Hepatocyte (in vitro differentiated cells): ENCODE data around the gene C18orf63. TPM values are rescaled to one million over a fixed set of nuclear protein-coding genes. Genes with fewer than 3 reads are reported as not detected.

Source experiments
- DNase-seq: peaks from one replicate; pipeline ENCODE4 v3.0.0-alpha.2; 2016; ENCODE audit warnings: low spot score
- H2AFZ ChIP-seq: fragments of 200-600 bp; sonication (generic); 2 replicates; pipeline ENCODE4 v1.6.0; 2016; ENCODE audit warnings: antibody characterized with exemption, mild to moderate bottlenecking
- H3K27ac ChIP-seq: fragments of 200-600 bp; sonication (generic); 2 replicates; pipeline ENCODE4 v1.5.1; 2016; ENCODE audit warnings: mild to moderate bottlenecking
- H3K27me3 ChIP-seq: fragments of 200-600 bp; sonication (generic); 2 replicates; pipeline ENCODE4 v1.6.1; 2016
- H3K36me3 ChIP-seq: fragments of 200-600 bp; sonication (generic); replicated peaks from 2 replicates; pipeline ENCODE4 v1.5.1; 2016; ENCODE audit warnings: low read depth; ENCODE audit not compliant: insufficient read depth
- H3K4me1 ChIP-seq: fragments of 200-600 bp; sonication (generic); 2 replicates; pipeline ENCODE4 v1.5.1; 2016; ENCODE audit warnings: mild to moderate bottlenecking, moderate library complexity; ENCODE audit not compliant: insufficient read depth
- H3K4me2 ChIP-seq: fragments of 200-600 bp; sonication (generic); 2 replicates; pipeline ENCODE4 v1.6.0; 2016
- H3K4me3 ChIP-seq: fragments of 200-600 bp; sonication (generic); 2 replicates; pipeline ENCODE4 v1.5.1; 2016; ENCODE audit warnings: mild to moderate bottlenecking
- H3K79me2 ChIP-seq: fragments of 200-600 bp; sonication (generic); 2 replicates; pipeline ENCODE4 v1.6.0; 2017; ENCODE audit warnings: mild to moderate bottlenecking
- H3K9me2 ChIP-seq: fragments of 200-600 bp; sonication (generic); replicated peaks from 2 replicates; pipeline ENCODE4 v1.6.0; 2017; ENCODE audit warnings: mild to moderate bottlenecking; ENCODE audit not compliant: insufficient read depth
- H3K9me3 ChIP-seq: fragments of 200-600 bp; sonication (generic); 2 replicates; pipeline ENCODE4 v1.5.1; 2016; ENCODE audit warnings: low read depth, mild to moderate bottlenecking
- H4K20me1 ChIP-seq: fragments of 200-600 bp; sonication (generic); 2 replicates; pipeline ENCODE4 v1.6.0; 2016; ENCODE audit warnings: mild to moderate bottlenecking; ENCODE audit not compliant: insufficient read depth, poor library complexity, severe bottlenecking
- CTCF ChIP-seq: fragments of 200-600 bp; sonication (generic); IDR thresholded peaks from 2 replicates; pipeline ENCODE4 v1.5.1; 2016; ENCODE audit warnings: antibody characterized with exemption, mild to moderate bottlenecking; ENCODE audit not compliant: poor library complexity
- EZH2 ChIP-seq: fragments of 200-600 bp; sonication (generic); IDR thresholded peaks from 2 replicates; pipeline ENCODE4 v1.6.1; 2016; ENCODE audit warnings: antibody characterized with exemption, mild to moderate bottlenecking, borderline replicate concordance
- EZH2phosphoT487 ChIP-seq: fragments of 200-600 bp; sonication (generic); IDR thresholded peaks from one replicate; pipeline ENCODE4 v1.6.1; 2018; ENCODE audit warnings: antibody characterized with exemption, mild to moderate bottlenecking, low read depth, moderate library complexity; ENCODE audit not compliant: unreplicated experiment, severe bottlenecking
- WGBS: methylation state at CpG from one replicate; pipeline ENCODE4 v1.1.6; 2016; ENCODE audit warnings: low lambda C conversion rate; ENCODE audit errors: missing lambda C conversion rate; 5-methylcytosine and 5-hydroxymethylcytosine counted together
- polyA plus RNA-seq: library from polyadenylated mRNA; unstranded; fragments of >200 nt; fragmentation: Nextera tagmentation; extraction: Ambion mirVana; gene quantifications from 2 replicates; pipeline ENCODE4 v1.2.1, GENCODE V29; 2016
- total RNA-seq: library from RNA; depleted of rRNA; stranded (reverse); fragments of >200 nt; gene quantifications from 2 replicates; pipeline ENCODE4 v1.2.3, GENCODE V29; 2014

The C18orf63 gene
- total and polyA plus RNA-seq, 2 experiments from 2014 or later: not detected

GRCh38 chr18:74331404-74331803 lies 15.8 kb downstream of the C18orf63 start:
- DNase-seq: peak; percentile 32
- no peaks in the 10 kb centered on the region for H3K36me3 ChIP-seq
- H3K4me3 ChIP-seq: no peak overlapping the region
- no peaks in the 10 kb centered on the region for H3K27me3 ChIP-seq
- peaks cover 12% of the 10 kb centered on the region for H3K4me1 ChIP-seq
- H3K9me3 ChIP-seq: no peaks in the 10 kb centered on the region
- 74% methylated on average over 2 of the region's 2 CpGs for WGBS
- no peaks in the 10 kb centered on the region for H4K20me1 ChIP-seq
- TF ChIP-seq CTCF (peak; percentile 33), EZH2phosphoT487 (no peak)
- H3K4me2 ChIP-seq: no peak overlapping the region
- no peaks in the 10 kb centered on the region for H3K9me2 ChIP-seq
- no peak overlapping the region for H2AFZ ChIP-seq
- no peaks in the 10 kb centered on the region for H3K79me2 ChIP-seq
- no peak overlapping the region for H3K27ac ChIP-seq

- Histone ChIP-seq H3K27ac (no peak overlapping the region), H3K4me3 (no peak overlapping the region), H3K4me2 (no peak overlapping the region), H3K79me2 (no peaks in the 10 kb centered on the region), H3K4me1 (no peaks in the 10 kb centered on the region), H3K36me3 (no peaks in the 10 kb centered on the region), H2AFZ (no peak overlapping the region), H3K9me2 (no peaks in the 10 kb centered on the region), H3K9me3 (no peaks in the 10 kb centered on the region), H4K20me1 (no peaks in the 10 kb centered on the region), H3K27me3 (no peaks in the 10 kb centered on the region)
- DNase-seq: no peak
- 60% methylated on average over 1 of the region's 1 CpG for WGBS
- TF ChIP-seq CTCF (no peak), EZH2 (no peak), EZH2phosphoT487 (no peak)
Observed at GRCh38 chr18:74333091-74333490, 17.5 kb downstream of the C18orf63 start.

DNA sequence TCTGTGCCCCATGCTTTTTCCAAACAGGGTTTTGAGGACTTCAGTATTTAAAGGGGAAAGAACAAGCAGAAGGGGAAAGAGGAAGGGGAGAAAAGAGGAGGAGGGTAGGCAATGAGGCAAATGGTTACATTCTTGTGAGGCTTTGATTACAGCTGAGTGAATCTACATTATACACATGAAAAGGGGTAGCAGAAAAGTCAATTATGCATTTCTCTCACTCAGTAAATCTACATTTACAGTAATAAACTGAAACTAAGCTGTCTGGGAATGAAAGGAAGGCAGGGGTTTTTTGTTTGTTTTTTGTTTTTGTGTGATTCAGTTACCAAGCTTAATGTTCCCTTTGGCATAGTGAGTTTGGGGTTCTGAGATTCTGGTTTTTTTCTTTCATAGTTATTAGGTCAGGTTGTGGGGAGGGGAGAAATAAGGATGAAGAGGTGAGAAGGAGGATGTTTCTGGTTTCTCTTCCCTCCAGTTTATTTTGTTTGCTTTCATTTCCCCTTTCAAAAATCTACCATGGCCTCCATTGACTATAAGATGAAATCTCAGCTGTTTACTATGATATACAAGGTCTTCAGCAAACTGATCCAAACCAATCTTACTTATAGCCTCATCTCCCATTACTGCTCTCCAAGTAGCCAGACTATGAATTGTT lies 18.7 kb downstream of the C18orf63 start:
- no peak overlapping the region for H2AFZ ChIP-seq
- H3K27me3 ChIP-seq: no peaks in the 10 kb centered on the region
- no peaks in the 10 kb centered on the region for H3K36me3 ChIP-seq
- no peaks in the 10 kb centered on the region for H3K4me1 ChIP-seq
- H3K4me3 ChIP-seq: no peak overlapping the region
- no peak overlapping the region for H3K27ac ChIP-seq
- no peak for TF ChIP-seq CTCF
- H3K9me2 ChIP-seq: no peaks in the 10 kb centered on the region
- H4K20me1 ChIP-seq: no peaks in the 10 kb centered on the region
- no peak for DNase-seq
- H3K9me3 ChIP-seq: no peaks in the 10 kb centered on the region
- no peaks in the 10 kb centered on the region for H3K79me2 ChIP-seq
- H3K4me2 ChIP-seq: no peak overlapping the region

GRCh38 chr18:74336656-74337055 lies 21.0 kb downstream of the C18orf63 start:
- no peak for DNase-seq
- no peaks in the 10 kb centered on the region for H4K20me1 ChIP-seq

More at GRCh38 chr18:74336656-74337055, 21.0 kb downstream of the C18orf63 start:
- Histone ChIP-seq H3K4me3 (no peak overlapping the region), H3K4me1 (no peaks in the 10 kb centered on the region), H3K79me2 (no peaks in the 10 kb centered on the region), H3K9me3 (no peaks in the 10 kb centered on the region), H3K36me3 (no peaks in the 10 kb centered on the region), H3K4me2 (no peak overlapping the region), H3K27me3 (no peaks in the 10 kb centered on the region), H3K9me2 (no peaks in the 10 kb centered on the region), H3K27ac (no peak overlapping the region), H2AFZ (no peak overlapping the region)
- no peak for TF ChIP-seq CTCF
- no peak for TF ChIP-seq EZH2
- no peak for TF ChIP-seq EZH2phosphoT487
